ENCODE measurements around the gene AIF1L. TPM values are rescaled to one million over a fixed set of nuclear protein-coding genes. Genes with fewer than 3 reads are reported as not detected.

AIF1L gene
- total RNA-seq, 1 experiment from 2014 or later: 6.0 TPM

DNA sequence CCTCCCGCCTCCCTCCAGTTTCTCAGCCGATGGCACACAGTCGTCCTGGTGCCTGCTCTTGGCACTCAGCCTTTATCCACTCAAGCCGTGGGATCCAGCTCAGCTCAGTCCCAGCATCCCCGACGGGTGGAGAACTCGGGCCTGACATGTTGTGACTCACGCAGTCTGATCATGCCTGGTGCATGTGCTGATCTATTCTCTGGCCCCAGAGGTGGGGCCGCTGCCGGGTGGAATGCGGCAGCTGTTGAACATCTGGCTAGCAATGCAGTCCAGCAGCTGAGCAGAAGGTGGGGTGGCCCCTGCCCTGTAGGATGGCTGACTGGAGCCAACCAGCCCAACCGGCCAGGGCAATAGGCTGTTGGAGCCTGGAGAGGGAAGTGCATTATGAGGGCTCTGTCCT is 1.7 kb upstream of the AIF1L start:
- no TSS peak for BruUV-seq (replicated peaks)
- CTCF ChIA-PET: no interaction called here
- no peak for ATAC-seq
- intact Hi-C loops (cut with micrococcal nuclease; ENCODE audit: unreplicated experiment) (no loop called here), in situ Hi-C loops (cut with HindIII; ENCODE audit: low pct_unique_long_range_greater_than_20kb, low sequenced_read_pairs) (no loop called here)
- Histone ChIP-seq H3K4me1 (ENCODE audit: control insufficient read depth, insufficient read depth, low read length) (0 out of 2 replicates have a peak, but pooled peaks cover 5% of the 10 kb centered on the region), H3K9me3 (ENCODE audit: control insufficient read depth, insufficient read depth, low read depth, low read length) (no peaks in the 10 kb centered on the region), H3K27ac (ENCODE audit: low read length) (no peak overlapping the region), H3K27me3 (ENCODE audit: control insufficient read depth, insufficient read depth, low read length) (no peaks in the 10 kb centered on the region), H3K4me3 (ENCODE audit: low read depth in 2 of 2, low read length in 2 of 2) (no peak overlapping the region), H3K36me3 (ENCODE audit: control insufficient read depth, insufficient read depth, low read length) (no peaks in the 10 kb centered on the region; the same call in 1 of the 2 replicates)
- TF ChIP-seq TCF7L2 (IDR thresholded peaks at IDR 0.05; ENCODE audit: low read depth, low read length): no peak
- no peak for TF ChIP-seq SIN3A (IDR thresholded peaks at IDR 0.05; ENCODE audit: borderline replicate concordance, insufficient read depth, low read depth, low read length)
- no peak for TF ChIP-seq CTCF (IDR thresholded peaks at IDR 0.05)
- POLR2A ChIA-PET: no interaction called here
- DNase-seq (ENCODE audit: low read depth, low spot score): no peak

DNA sequence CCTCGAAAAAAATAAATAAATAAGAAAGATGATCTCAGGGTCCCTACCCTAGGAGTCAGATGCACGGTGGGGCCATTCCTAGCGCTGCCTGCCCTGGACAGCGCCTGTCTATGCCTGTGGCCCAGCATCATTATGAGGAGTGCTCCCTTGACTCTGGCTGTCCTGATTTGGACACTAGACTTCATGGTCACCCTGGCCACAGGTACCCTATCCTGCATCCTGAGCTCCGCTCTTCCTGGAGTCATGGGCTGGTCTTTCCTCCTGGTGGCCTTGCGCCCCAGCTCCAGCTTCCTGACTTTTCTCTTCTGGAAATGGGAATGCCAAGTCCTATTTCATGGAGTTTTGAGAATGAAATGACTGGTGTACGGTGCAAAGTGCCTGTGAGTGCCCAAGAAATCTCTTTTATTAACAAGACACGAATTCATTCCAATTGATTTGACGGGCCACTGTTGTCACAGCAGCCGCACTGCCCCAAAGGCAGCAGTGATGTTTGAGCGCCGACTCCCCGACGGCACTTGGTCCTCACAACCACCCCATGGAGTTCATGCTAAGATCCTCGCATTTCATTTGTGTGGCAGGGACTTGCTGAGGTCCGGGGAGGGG is 564 bp upstream of the AIF1L start:
- ChIA-PET CTCF (no interaction called here), POLR2A (no interaction called here)
- TF ChIP-seq SIN3A (IDR thresholded peaks at IDR 0.05; ENCODE audit: borderline replicate concordance, insufficient read depth, low read depth, low read length) (no peak), CTCF (IDR thresholded peaks at IDR 0.05) (no peak), POLR2AphosphoS5 (IDR thresholded peaks at IDR 0.05; ENCODE audit: low read depth, low read length) (no peak), TCF7L2 (IDR thresholded peaks at IDR 0.05; ENCODE audit: low read depth, low read length) (no peak)
- TF ChIP-seq, protein P1, sequence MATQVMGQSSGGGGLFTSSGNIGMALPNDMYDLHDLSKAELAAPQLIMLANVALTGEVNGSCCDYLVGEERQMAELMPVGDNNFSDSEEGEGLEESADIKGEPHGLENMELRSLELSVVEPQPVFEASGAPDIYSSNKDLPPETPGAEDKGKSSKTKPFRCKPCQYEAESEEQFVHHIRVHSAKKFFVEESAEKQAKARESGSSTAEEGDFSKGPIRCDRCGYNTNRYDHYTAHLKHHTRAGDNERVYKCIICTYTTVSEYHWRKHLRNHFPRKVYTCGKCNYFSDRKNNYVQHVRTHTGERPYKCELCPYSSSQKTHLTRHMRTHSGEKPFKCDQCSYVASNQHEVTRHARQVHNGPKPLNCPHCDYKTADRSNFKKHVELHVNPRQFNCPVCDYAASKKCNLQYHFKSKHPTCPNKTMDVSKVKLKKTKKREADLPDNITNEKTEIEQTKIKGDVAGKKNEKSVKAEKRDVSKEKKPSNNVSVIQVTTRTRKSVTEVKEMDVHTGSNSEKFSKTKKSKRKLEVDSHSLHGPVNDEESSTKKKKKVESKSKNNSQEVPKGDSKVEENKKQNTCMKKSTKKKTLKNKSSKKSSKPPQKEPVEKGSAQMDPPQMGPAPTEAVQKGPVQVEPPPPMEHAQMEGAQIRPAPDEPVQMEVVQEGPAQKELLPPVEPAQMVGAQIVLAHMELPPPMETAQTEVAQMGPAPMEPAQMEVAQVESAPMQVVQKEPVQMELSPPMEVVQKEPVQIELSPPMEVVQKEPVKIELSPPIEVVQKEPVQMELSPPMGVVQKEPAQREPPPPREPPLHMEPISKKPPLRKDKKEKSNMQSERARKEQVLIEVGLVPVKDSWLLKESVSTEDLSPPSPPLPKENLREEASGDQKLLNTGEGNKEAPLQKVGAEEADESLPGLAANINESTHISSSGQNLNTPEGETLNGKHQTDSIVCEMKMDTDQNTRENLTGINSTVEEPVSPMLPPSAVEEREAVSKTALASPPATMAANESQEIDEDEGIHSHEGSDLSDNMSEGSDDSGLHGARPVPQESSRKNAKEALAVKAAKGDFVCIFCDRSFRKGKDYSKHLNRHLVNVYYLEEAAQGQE (IDR thresholded peaks at IDR 0.05; ENCODE audit: insufficient read depth in 1 of 2, low read depth in 2 of 2, low read length in 1 of 2): no peak
- no TSS peak for BruUV-seq (replicated peaks)
- in situ Hi-C loops (cut with HindIII; ENCODE audit: low pct_unique_long_range_greater_than_20kb, low sequenced_read_pairs): no loop called here
- Histone ChIP-seq H3K27me3 (ENCODE audit: control insufficient read depth, insufficient read depth, low read length) (no peaks in the 10 kb centered on the region), H3K36me3 (ENCODE audit: control insufficient read depth, insufficient read depth, low read length) (no peaks in the 10 kb centered on the region; the same call in 1 of the 2 replicates), H3K9me3 (ENCODE audit: control insufficient read depth, insufficient read depth, low read depth, low read length) (no peaks in the 10 kb centered on the region), H3K27ac (ENCODE audit: low read length) (no peak overlapping the region), H3K4me1 (ENCODE audit: control insufficient read depth, insufficient read depth, low read length) (0 out of 2 replicates have a peak, but pooled peaks cover 5% of the 10 kb centered on the region), H3K4me3 (ENCODE audit: low read depth in 2 of 2, low read length in 2 of 2) (peak overlapping the region; percentile 48 to 52)
- no peak for DNase-seq (ENCODE audit: low read depth, low spot score)
- ATAC-seq: peak; percentile 49
- intact Hi-C loops (cut with micrococcal nuclease; ENCODE audit: unreplicated experiment): no loop called here

Measured in Panc1 (cell line).